GM18505 (cell line): Measurements from ENCODE around the gene ERAP2.

Experiments used
- ATAC-seq: cut with Tn5 transposase; IDR thresholded peaks from one replicate; pipeline ENCODE4 v1.9.1; 2021; ENCODE audit not compliant: unreplicated experiment
- POLR2A ChIP-seq: IDR thresholded peaks from 4 replicates; pipeline ENCODE4 v1.6.1; 2011; ENCODE audit warnings: borderline replicate concordance; ENCODE audit not compliant: insufficient read depth, insufficient read length; ENCODE audit errors: extremely low read depth

ERAP2 gene

DNA sequence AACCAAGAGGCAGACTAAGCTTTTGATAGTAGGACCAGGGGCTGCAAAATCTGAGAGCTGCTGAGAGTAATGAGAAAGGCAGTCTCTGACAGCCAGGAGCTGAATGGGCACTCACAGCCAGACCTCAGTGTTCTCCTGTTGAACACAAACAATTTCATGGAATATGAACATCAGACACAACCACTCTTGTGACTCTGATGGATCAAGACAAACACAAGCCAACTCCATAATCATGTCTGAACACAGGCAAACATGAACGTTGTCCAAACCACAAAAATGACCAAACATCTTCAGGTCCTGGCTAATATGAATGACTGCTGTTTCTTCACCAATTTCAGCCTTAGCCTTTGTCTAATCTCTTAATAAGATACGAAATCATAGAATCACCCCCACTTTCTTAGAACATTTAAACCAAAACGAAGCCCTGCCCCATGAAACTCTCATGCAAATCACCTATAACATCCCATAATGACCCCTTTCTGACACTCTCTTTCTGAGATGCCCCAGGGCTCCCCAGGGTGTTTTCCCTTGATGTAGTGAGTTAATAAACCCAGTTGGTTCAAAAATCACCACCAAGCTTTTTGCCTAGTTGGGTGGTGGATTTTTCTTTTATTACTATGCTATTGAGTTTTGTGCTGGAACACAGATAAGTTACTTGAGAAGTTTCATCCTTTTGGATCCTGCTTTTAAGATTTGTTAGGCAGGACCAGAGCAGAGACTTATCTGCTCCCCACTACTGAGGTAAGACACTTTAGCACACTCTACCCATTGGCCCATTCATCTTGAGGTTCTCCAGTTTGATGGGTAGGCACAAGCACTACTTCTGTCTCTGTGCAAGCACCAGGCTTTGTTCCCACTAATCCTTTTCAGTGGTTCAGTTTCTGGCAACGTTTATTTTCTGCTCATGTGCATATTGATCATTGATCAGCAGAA is 5.9 kb upstream of the ERAP2 start:
- ATAC-seq = peak; percentile 73
- TF ChIP-seq POLR2A = no peak

- ATAC-seq = no peak
Observed at GRCh38 chr5:96871027-96871399, 5.3 kb upstream of the ERAP2 start.

GRCh38 chr5:96871686-96872085 is 4.6 kb upstream of the ERAP2 start:
- no peak for ATAC-seq
- TF ChIP-seq POLR2A = no peak

More at GRCh38 chr5:96871027-96871399, 5.3 kb upstream of the ERAP2 start:
- no peak for TF ChIP-seq POLR2A

DNA sequence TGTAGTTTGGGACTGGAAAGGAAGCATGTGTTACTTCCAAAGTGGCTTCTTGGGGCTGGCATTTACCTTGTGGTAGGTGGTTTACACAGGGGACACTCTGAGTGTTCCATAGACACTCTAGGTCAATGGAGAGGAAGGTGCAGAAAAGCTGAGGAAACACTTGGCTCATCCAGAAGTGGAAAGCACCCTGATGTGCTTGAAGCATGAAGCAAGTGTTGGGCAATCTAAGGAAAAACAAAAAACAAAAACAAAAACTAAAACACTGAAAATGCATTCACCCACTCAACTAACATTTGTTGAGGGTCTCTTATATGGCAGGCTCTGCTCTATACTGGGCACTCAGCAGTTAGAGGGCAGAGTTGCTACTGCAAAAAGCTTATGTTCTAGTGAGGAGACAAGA is 2.9 kb upstream of the ERAP2 start:
- no peak for ATAC-seq
- TF ChIP-seq POLR2A = no peak

DNA sequence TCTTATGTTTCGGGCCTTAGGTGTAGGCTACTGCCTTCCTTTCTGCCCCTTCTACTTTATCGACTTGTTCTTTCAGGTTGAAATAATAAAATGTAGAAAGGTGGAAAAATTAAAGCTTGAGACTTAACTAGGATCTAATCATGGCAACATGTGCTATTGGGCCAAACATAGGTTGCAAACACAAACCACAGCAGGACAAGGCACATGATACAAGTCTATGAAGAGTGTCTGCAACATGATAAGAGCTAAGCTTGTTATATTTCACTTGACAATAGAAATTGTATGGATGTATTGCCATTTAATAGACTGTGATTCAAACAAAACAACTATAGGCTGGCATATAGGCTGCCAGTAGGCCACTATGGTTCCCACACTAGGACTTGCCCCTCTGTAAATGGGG is 1.7 kb upstream of the ERAP2 start:
- TF ChIP-seq POLR2A = no peak
- no peak for ATAC-seq

DNA sequence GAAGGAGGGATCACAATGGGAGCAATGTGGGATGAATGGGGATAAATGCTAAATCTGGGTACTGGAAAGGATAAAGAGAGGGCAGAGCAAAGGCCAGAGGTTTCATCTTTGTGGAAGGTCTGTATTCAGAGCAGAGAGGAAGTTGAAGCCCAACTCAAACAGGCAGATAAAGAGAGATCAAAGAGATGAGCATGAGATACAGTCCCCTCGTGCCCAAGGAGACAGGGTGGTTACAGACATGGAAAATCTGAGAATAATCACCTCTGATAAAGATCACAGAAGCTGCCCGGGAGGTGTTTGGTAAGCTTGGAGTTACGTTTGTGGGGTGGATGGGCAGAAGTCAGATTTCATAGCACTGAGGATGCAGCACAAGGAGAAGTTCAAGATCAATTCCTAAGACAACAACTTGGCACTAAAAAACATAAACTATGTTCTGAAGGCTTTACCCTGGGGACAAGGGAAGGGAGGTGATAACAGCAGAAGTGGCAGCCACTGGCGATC is 459 bp upstream of the ERAP2 start:
- ATAC-seq = peak; percentile 6
- no peak for TF ChIP-seq POLR2A

GRCh38 chr5:96876977-96877469 is 723 bp downstream of the ERAP2 start:
- ATAC-seq = peak; percentile 4

DNA sequence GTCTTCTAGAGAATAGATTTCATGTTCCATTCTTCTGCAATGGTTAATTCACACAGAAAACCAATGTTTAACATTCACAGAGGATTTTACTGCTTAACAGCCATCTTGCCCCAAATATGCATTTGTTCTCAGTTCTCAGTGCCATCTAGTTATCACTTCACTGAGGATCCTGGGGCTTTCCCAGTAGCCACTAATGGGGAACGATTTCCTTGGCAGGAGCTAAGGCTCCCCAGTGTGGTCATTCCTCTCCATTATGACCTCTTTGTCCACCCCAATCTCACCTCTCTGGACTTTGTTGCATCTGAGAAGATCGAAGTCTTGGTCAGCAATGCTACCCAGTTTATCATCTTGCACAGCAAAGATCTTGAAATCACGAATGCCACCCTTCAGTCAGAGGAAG is 3.4 kb downstream of the ERAP2 start:
- TF ChIP-seq POLR2A = no peak
- ATAC-seq = no peak

- no peak for ATAC-seq
- TF ChIP-seq POLR2A = no peak
Observed at GRCh38 chr5:96880444-96881164, 4.3 kb downstream of the ERAP2 start.

DNA sequence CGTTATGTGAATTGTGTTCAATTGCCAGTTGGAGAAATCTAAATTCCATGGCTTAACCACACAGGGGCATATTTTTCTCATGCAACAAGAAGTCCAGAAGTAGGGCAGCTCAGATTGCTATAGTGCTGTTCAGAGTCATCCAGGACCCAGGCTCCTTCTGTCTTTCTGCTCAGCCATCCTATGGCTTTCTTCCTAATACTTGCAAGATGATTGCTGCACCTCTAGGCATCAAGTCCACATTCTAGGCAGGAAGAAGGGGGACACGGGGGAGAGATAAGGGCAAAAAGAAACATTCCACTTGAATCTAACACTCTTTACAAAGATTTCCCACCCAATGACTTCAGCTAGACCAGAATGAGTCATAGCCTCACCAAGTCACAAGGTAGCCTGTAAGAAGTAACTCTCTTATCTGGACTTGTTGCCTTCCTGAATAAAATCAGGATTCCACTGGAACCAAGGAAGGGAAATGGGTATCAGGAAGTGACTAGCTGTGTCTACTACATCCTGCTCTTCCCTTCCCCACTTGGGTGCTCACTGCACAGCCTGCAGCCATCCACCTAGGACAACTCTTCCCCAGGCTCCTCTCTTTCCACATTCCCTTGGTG is 5.3 kb downstream of the ERAP2 start:
- TF ChIP-seq POLR2A = no peak
- no peak for ATAC-seq

GRCh38 chr5:96883871-96884270 is 7.6 kb downstream of the ERAP2 start:
- TF ChIP-seq POLR2A = no peak
- ATAC-seq = no peak

DNA sequence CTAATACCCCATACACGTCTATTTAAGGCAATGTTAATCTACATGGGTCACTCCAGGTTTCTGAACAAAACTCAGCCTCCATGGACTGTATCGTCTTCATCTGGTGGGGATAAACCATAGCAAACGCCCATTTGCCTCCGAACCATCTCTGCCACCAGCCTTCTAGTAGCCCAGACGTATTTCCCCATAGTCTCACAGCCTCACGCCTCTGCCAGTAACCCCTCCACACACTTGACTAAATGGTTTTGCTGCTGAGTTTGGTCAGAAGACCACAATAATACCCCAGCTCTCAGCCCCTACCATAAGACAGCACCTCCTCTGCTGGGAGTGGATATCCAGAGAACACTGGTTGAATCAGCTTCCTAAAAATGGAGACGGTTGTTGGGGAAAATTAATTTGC is 8.7 kb downstream of the ERAP2 start:
- no peak for TF ChIP-seq POLR2A
- ATAC-seq = no peak

GRCh38 chr5:96885518-96886338 is 9.4 kb downstream of the ERAP2 start:
- peak; percentile 89 for ATAC-seq
- TF ChIP-seq POLR2A = no peak

GRCh38 chr5:96893342-96893741 is 17.0 kb downstream of the ERAP2 start:
- no peak for TF ChIP-seq POLR2A
- no peak for ATAC-seq
